HepG2 (cell line): ENCODE data around the gene MAFF.

Experiments
- CHD4 ChIP-seq: fragments of 200-600 bp; sonication (generic); IDR thresholded peaks from 2 replicates; pipeline ENCODE4 v1.7.0; 2017; ENCODE audit warnings: mild to moderate bottlenecking, low read length, borderline replicate concordance
- FOSL1 ChIP-seq: sonication (generic); formaldehyde crosslinking; IDR thresholded peaks from 2 replicates; pipeline ENCODE4 v1.9.0; 2021; ENCODE audit warnings: missing genetic modification reagents, borderline replicate concordance
- GABPA ChIP-seq, 2 experiments: IDR thresholded peaks; 2 replicates each; pipeline ENCODE4 v1.6.1; 2011 to 2016; ENCODE audit warnings: low read depth in 2 of 2, low read length in 1 of 2, missing biosample characterization in 1 of 2, missing genetic modification characterization in 1 of 2
- KAT2B ChIP-seq: fragments of 150-350 bp; IDR thresholded peaks from 2 replicates; pipeline ENCODE4 v1.6.1; 2014; ENCODE audit warnings: low read depth, low read length, borderline replicate concordance
- NFYB ChIP-seq: sonication (generic); formaldehyde crosslinking; IDR thresholded peaks from 2 replicates; pipeline ENCODE4 v1.4.0; 2020; ENCODE audit warnings: missing genetic modification reagents
- NR2C2 ChIP-seq: sonication (generic); formaldehyde crosslinking; IDR thresholded peaks from 2 replicates; pipeline ENCODE4 v1.4.0; 2020; ENCODE audit warnings: missing genetic modification reagents, mild to moderate bottlenecking, moderate library complexity, borderline replicate concordance
- NR2F2 ChIP-seq: IDR thresholded peaks from 2 replicates; pipeline ENCODE4 v1.6.1; 2012; ENCODE audit warnings: low read depth, inconsistent platforms, borderline replicate concordance
- TARDBP ChIP-seq: sonication (generic); formaldehyde crosslinking; IDR thresholded peaks from 2 replicates; pipeline ENCODE4 v1.8.0; 2022; ENCODE audit warnings: mild to moderate bottlenecking, missing genetic modification reagents
- XBP1 ChIP-seq: sonication (generic); formaldehyde crosslinking; IDR thresholded peaks from 2 replicates; pipeline ENCODE4 v1.5.0; 2020; ENCODE audit warnings: missing genetic modification reagents
- ZBTB21 ChIP-seq: sonication (generic); formaldehyde crosslinking; IDR thresholded peaks from 2 replicates; pipeline ENCODE4 v1.4.0; 2020; ENCODE audit warnings: missing genetic modification reagents
- ZNF350 ChIP-seq: sonication (generic); formaldehyde crosslinking; IDR thresholded peaks from 2 replicates; pipeline ENCODE4 v1.4.0; 2020; ENCODE audit warnings: mild to moderate bottlenecking, low read depth, missing genetic modification reagents, borderline replicate concordance
- ZNF768 ChIP-seq: sonication (generic); formaldehyde crosslinking; IDR thresholded peaks from 2 replicates; pipeline ENCODE4 v1.4.0; 2020; ENCODE audit warnings: missing genetic modification reagents
- TF ChIP-seq, protein P1 (sequence below), 2 experiments: IDR thresholded peaks; 2 replicates each; pipeline ENCODE4 v1.6.1; 2011 to 2012; ENCODE audit warnings: low read length in 2 of 2, borderline replicate concordance in 1 of 2, low read depth in 1 of 2, mild to moderate bottlenecking in 1 of 2, moderate library complexity in 1 of 2
- TF ChIP-seq, protein P2 (sequence below): sonication (generic); formaldehyde crosslinking; IDR thresholded peaks from 2 replicates; pipeline ENCODE4 v1.5.0; 2020; ENCODE audit warnings: missing genetic modification reagents, mild to moderate bottlenecking, borderline replicate concordance

DNA sequence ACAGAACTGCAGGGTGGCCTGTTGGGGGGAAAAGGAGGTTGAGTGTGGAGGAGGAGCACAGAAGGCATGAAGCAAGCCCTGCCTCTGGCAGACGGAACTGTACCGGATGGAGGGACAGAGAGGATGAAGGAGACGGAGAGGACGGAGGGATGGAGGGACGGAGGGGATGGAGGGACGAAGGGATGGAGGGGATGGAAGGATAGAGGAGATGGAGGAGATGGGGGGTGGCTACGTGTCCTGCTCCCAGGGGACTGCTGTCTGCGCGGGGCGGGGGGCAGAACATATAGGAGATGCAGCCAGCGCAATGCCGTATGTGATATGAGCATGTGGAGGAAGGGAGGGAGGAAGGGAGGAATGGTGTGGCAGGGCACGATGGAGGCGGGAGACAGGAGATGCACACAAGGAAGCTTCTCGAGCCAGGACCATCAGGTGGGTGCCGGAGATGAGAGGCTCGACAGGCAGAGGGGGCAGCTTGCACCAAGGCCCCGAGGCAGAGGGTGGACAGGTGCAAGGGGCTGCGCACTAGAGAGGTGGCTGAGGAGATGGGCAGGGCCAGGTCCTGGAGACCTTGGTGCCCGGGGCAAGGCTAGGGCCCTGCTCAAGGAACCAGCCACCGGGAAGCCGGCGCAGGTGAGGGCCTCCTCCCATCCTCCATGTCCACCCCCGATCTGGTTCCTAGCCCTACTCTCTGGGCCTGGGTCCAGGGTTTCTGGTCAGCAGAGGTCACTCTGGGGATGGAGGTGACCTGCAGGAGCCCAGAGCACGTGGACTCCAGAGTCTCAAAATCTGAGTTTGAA is 25.3 kb downstream of the MAFF start:
- TF ChIP-seq, protein P1, sequence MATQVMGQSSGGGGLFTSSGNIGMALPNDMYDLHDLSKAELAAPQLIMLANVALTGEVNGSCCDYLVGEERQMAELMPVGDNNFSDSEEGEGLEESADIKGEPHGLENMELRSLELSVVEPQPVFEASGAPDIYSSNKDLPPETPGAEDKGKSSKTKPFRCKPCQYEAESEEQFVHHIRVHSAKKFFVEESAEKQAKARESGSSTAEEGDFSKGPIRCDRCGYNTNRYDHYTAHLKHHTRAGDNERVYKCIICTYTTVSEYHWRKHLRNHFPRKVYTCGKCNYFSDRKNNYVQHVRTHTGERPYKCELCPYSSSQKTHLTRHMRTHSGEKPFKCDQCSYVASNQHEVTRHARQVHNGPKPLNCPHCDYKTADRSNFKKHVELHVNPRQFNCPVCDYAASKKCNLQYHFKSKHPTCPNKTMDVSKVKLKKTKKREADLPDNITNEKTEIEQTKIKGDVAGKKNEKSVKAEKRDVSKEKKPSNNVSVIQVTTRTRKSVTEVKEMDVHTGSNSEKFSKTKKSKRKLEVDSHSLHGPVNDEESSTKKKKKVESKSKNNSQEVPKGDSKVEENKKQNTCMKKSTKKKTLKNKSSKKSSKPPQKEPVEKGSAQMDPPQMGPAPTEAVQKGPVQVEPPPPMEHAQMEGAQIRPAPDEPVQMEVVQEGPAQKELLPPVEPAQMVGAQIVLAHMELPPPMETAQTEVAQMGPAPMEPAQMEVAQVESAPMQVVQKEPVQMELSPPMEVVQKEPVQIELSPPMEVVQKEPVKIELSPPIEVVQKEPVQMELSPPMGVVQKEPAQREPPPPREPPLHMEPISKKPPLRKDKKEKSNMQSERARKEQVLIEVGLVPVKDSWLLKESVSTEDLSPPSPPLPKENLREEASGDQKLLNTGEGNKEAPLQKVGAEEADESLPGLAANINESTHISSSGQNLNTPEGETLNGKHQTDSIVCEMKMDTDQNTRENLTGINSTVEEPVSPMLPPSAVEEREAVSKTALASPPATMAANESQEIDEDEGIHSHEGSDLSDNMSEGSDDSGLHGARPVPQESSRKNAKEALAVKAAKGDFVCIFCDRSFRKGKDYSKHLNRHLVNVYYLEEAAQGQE (IDR thresholded peaks at IDR 0.05; ENCODE audit: borderline replicate concordance in 1 of 2, low read depth in 1 of 2, low read length in 2 of 2) = no peak
- TF ChIP-seq, protein P2, sequence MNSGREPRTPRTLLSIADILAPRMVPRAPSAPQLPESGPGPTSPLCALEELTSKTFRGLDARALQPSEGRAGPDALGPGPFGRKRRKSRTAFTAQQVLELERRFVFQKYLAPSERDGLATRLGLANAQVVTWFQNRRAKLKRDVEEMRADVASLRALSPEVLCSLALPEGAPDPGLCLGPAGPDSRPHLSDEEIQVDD = no peak
- TF ChIP-seq NR2C2 (CRISPR knock-in tag) (no peak), CHD4 (no peak), TARDBP (CRISPR knock-in tag) (no peak), GABPA (IDR thresholded peaks at IDR 0.05; ENCODE audit: low read depth, low read length) (no peak), GABPA (CRISPR knock-in tag; IDR thresholded peaks at IDR 0.05; ENCODE audit: low read depth) (no peak), NR2F2 (no peak), XBP1 (CRISPR knock-in tag) (no peak), KAT2B (no peak), ZNF768 (CRISPR knock-in tag) (no peak), ZBTB21 (CRISPR knock-in tag) (no peak), FOSL1 (CRISPR knock-in tag) (no peak), NFYB (CRISPR knock-in tag) (no peak), ZNF350 (CRISPR knock-in tag) (no peak)
